Panc1 (cell line): ENCODE results near the gene PRRT4. TPM values are rescaled to one million over a fixed set of nuclear protein-coding genes. Genes with fewer than 3 reads are reported as not detected.

ENCODE experiments used
- ATAC-seq: fragments of 200-7000 bp; cut with Tn5 transposase; 2 replicates; pipeline ENCODE4 v1.9.1; 2020; ENCODE audit warnings: mild to moderate bottlenecking, moderate library complexity
- BruUV-seq: library from RNA; stranded (reverse); fragments of 400-500 nt; replicated peaks from 2 replicates; lab custom pipeline; 2021; lab: Mats Ljungman, UMichigan
- CTCF ChIA-PET: fragments of 300-600 bp; sonication (Branson Sonifier 250); formaldehyde crosslinking; loops from one replicate; lab custom pipeline; 2022; ENCODE audit warnings: antibody characterized with exemption; lab: Charles Lee
- POLR2A ChIA-PET: fragments of 300-600 bp; sonication (Branson Sonifier 250); formaldehyde crosslinking; loops from one replicate; lab custom pipeline; 2022; ENCODE audit warnings: antibody characterized with exemption; lab: Charles Lee
- DNase-seq: peaks from one replicate; pipeline ENCODE4 v3.0.0-alpha.2; 2010; ENCODE audit warnings: low read depth, low spot score
- H3K27ac ChIP-seq: 2 replicates; pipeline ENCODE4 v1.5.1; 2011; ENCODE audit warnings: mild to moderate bottlenecking, low read length, inconsistent platforms
- H3K27me3 ChIP-seq: fragments of 200-500 bp; sonication (Bioruptor generic); 2 replicates; pipeline ENCODE4 v1.6.0; 2014; ENCODE audit warnings: low read length, inconsistent platforms; ENCODE audit not compliant: control insufficient read depth, insufficient read depth
- H3K36me3 ChIP-seq: fragments of 200-500 bp; sonication (Bioruptor generic); 2 replicates; pipeline ENCODE4 v1.5.1; 2014; ENCODE audit warnings: inconsistent platforms, mild to moderate bottlenecking, low read length, moderate library complexity; ENCODE audit not compliant: control insufficient read depth, insufficient read depth
- H3K4me1 ChIP-seq: 2 replicates; pipeline ENCODE4 v1.5.1; 2011; ENCODE audit warnings: inconsistent platforms, mild to moderate bottlenecking, low read length, moderate library complexity; ENCODE audit not compliant: control insufficient read depth, insufficient read depth
- H3K4me3 ChIP-seq, 2 experiments: 2 replicates each; pipeline ENCODE4 v1.5.1; 2011 to 2012; ENCODE audit warnings: low read depth in 2 of 2, low read length in 2 of 2, mild to moderate bottlenecking in 2 of 2, inconsistent platforms in 1 of 2, moderate library complexity in 1 of 2
- H3K9me3 ChIP-seq: fragments of 200-500 bp; sonication (Bioruptor generic); 2 replicates; pipeline ENCODE4 v1.5.1; 2014; ENCODE audit warnings: low read depth, mild to moderate bottlenecking, inconsistent platforms, low read length, moderate library complexity; ENCODE audit not compliant: control insufficient read depth, insufficient read depth
- POLR2AphosphoS5 ChIP-seq: IDR thresholded peaks from 2 replicates; pipeline ENCODE4 v1.6.1; 2012; ENCODE audit warnings: mild to moderate bottlenecking, low read depth, low read length, moderate library complexity
- SIN3A ChIP-seq: IDR thresholded peaks from 2 replicates; pipeline ENCODE4 v1.6.1; 2012; ENCODE audit warnings: low read depth, mild to moderate bottlenecking, low read length, moderate library complexity, borderline replicate concordance; ENCODE audit not compliant: insufficient read depth
- TCF7L2 ChIP-seq: IDR thresholded peaks from 2 replicates; pipeline ENCODE4 v1.6.1; 2011; ENCODE audit warnings: mild to moderate bottlenecking, low read depth, low read length, inconsistent platforms
- in situ Hi-C: cut with HindIII; loops from 2 replicates; pipeline ENCODE4 v1.10.0; 2016; ENCODE audit warnings: low sequenced_read_pairs, low pct_unique_long_range_greater_than_20kb
- intact Hi-C: fragments of 100-400 bp; cut with micrococcal nuclease; formaldehyde crosslinking; loops from one replicate; pipeline ENCODE4 v1.10.0; 2022; ENCODE audit not compliant: unreplicated experiment
- total RNA-seq: library from RNA; stranded (reverse); gene quantifications from one replicate; pipeline ENCODE4 v1.2.1, GENCODE V29; 2021; ENCODE audit not compliant: unreplicated experiment
- TF ChIP-seq, protein P1 (sequence below), 2 experiments: IDR thresholded peaks; 2 replicates each; pipeline ENCODE4 v1.6.1; 2011 to 2012; ENCODE audit warnings: low read depth in 2 of 2, control low read depth in 1 of 2, low read length in 1 of 2, mild to moderate bottlenecking in 1 of 2, moderate library complexity in 1 of 2; ENCODE audit not compliant: insufficient read depth in 1 of 2
- TF ChIP-seq, protein P2 (sequence below): fragments of 450-650 bp; IDR thresholded peaks from 2 replicates; pipeline ENCODE4 v1.5.1; 2017; ENCODE audit warnings: mild to moderate bottlenecking

Gene PRRT4
- total RNA-seq, 1 experiment from 2014 or later: 0.77 TPM

- H3K27me3 ChIP-seq: no peaks in the 10 kb centered on the region
- intact Hi-C loops: no loop called here
- no peaks in the 10 kb centered on the region for H3K9me3 ChIP-seq
- in situ Hi-C loops: no loop called here
- no TSS peak for BruUV-seq
- ATAC-seq: no peak
- H3K27ac ChIP-seq: no peak overlapping the region
- H3K36me3 ChIP-seq: peaks cover 54% of the 10 kb centered on the region
- H3K4me1 ChIP-seq: no peaks in the 10 kb centered on the region
- no peak overlapping the region for H3K4me3 ChIP-seq
- TF ChIP-seq, protein P1, sequence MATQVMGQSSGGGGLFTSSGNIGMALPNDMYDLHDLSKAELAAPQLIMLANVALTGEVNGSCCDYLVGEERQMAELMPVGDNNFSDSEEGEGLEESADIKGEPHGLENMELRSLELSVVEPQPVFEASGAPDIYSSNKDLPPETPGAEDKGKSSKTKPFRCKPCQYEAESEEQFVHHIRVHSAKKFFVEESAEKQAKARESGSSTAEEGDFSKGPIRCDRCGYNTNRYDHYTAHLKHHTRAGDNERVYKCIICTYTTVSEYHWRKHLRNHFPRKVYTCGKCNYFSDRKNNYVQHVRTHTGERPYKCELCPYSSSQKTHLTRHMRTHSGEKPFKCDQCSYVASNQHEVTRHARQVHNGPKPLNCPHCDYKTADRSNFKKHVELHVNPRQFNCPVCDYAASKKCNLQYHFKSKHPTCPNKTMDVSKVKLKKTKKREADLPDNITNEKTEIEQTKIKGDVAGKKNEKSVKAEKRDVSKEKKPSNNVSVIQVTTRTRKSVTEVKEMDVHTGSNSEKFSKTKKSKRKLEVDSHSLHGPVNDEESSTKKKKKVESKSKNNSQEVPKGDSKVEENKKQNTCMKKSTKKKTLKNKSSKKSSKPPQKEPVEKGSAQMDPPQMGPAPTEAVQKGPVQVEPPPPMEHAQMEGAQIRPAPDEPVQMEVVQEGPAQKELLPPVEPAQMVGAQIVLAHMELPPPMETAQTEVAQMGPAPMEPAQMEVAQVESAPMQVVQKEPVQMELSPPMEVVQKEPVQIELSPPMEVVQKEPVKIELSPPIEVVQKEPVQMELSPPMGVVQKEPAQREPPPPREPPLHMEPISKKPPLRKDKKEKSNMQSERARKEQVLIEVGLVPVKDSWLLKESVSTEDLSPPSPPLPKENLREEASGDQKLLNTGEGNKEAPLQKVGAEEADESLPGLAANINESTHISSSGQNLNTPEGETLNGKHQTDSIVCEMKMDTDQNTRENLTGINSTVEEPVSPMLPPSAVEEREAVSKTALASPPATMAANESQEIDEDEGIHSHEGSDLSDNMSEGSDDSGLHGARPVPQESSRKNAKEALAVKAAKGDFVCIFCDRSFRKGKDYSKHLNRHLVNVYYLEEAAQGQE (IDR thresholded peaks at IDR 0.05; ENCODE audit: insufficient read depth in 1 of 2, low read depth in 2 of 2, low read length in 1 of 2): no peak
- TF ChIP-seq SIN3A: no peak
- no peak for TF ChIP-seq POLR2AphosphoS5
- no peak for TF ChIP-seq TCF7L2
- TF ChIP-seq, protein P2, sequence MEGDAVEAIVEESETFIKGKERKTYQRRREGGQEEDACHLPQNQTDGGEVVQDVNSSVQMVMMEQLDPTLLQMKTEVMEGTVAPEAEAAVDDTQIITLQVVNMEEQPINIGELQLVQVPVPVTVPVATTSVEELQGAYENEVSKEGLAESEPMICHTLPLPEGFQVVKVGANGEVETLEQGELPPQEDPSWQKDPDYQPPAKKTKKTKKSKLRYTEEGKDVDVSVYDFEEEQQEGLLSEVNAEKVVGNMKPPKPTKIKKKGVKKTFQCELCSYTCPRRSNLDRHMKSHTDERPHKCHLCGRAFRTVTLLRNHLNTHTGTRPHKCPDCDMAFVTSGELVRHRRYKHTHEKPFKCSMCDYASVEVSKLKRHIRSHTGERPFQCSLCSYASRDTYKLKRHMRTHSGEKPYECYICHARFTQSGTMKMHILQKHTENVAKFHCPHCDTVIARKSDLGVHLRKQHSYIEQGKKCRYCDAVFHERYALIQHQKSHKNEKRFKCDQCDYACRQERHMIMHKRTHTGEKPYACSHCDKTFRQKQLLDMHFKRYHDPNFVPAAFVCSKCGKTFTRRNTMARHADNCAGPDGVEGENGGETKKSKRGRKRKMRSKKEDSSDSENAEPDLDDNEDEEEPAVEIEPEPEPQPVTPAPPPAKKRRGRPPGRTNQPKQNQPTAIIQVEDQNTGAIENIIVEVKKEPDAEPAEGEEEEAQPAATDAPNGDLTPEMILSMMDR: no peak
- POLR2A ChIA-PET: no interaction called here
- no peak for DNase-seq
- CTCF ChIA-PET: no interaction called here
These were observed 25.8 kb downstream of the PRRT4 start for GRCh38 chr7:128335730-128336129.

- TF ChIP-seq SIN3A: no peak
- TF ChIP-seq, protein P1 (IDR thresholded peaks at IDR 0.05; ENCODE audit: insufficient read depth in 1 of 2, low read depth in 2 of 2, low read length in 1 of 2): no peak
- TF ChIP-seq POLR2AphosphoS5: no peak
- TF ChIP-seq TCF7L2: no peak
- TF ChIP-seq, protein P2: no peak
- in situ Hi-C loops: no loop called here
- Histone ChIP-seq H3K27me3 (no peaks in the 10 kb centered on the region), H3K4me1 (no peaks in the 10 kb centered on the region), H3K9me3 (no peaks in the 10 kb centered on the region), H3K36me3 (peaks cover 32% of the 10 kb centered on the region), H3K27ac (no peak overlapping the region), H3K4me3 (no peak overlapping the region)
- BruUV-seq: no TSS peak
- intact Hi-C loops: no loop called here
- POLR2A ChIA-PET: no interaction called here
- DNase-seq: no peak
- CTCF ChIA-PET: no interaction called here
- ATAC-seq: no peak
These were observed 37.2 kb downstream of the PRRT4 start for GRCh38 chr7:128324368-128324680.
